HepG2 (cell line): ENCODE results near the gene NAPG. TPM values are rescaled to one million over a fixed set of nuclear protein-coding genes. Genes with fewer than 3 reads are reported as not detected.

ENCODE experiments used
- EED ChIP-seq: sonication (generic); formaldehyde crosslinking; IDR thresholded peaks from 2 replicates; pipeline ENCODE4 v1.5.0; 2020; ENCODE audit warnings: mild to moderate bottlenecking, missing genetic modification reagents
- FOXA3 ChIP-seq: IDR thresholded peaks from 2 replicates; pipeline ENCODE4 v1.6.1; 2016; ENCODE audit warnings: missing genetic modification reagents, missing compliant biosample characterization
- GLI4 ChIP-seq: sonication (generic); formaldehyde crosslinking; IDR thresholded peaks from 2 replicates; pipeline ENCODE4 v1.5.1; 2020; ENCODE audit warnings: missing genetic modification reagents, mild to moderate bottlenecking, moderate library complexity, borderline replicate concordance
- MAFK ChIP-seq, 2 experiments: IDR thresholded peaks in 1 of 2; conservative IDR thresholded peaks in 1 of 2; 2 replicates each; pipeline ENCODE4 v1.6.1; 2011; ENCODE audit warnings: improper control_type of control experiment in 2 of 2, low read length in 2 of 2
- MBNL3 ChIP-seq: fragments of 250-450 bp; sonication (Bioruptor Pico); conservative IDR thresholded peaks from 2 replicates; pipeline ENCODE4 v1.8.0; 2022; ENCODE audit warnings: mild to moderate bottlenecking, inconsistent platforms
- MED13 ChIP-seq: sonication (generic); formaldehyde crosslinking; IDR thresholded peaks from 2 replicates; pipeline ENCODE4 v1.5.0; 2020; ENCODE audit warnings: missing genetic modification reagents
- POLR2A ChIP-seq, 2 experiments: IDR thresholded peaks; 2 replicates each; pipeline ENCODE4 v1.6.1; 2011; ENCODE audit warnings: low read depth in 2 of 2, low read length in 2 of 2, mild to moderate bottlenecking in 1 of 2, moderate library complexity in 1 of 2; ENCODE audit not compliant: insufficient read depth in 1 of 2
- POLR2AphosphoS2 ChIP-seq: IDR thresholded peaks from 2 replicates; pipeline ENCODE4 v1.6.1; 2011; ENCODE audit warnings: low read depth, low read length, improper control_type of control experiment
- RAD21 ChIP-seq: fragments of 450-650 bp; formaldehyde crosslinking; IDR thresholded peaks from 2 replicates; pipeline ENCODE4 v1.5.0; 2020; ENCODE audit warnings: mild to moderate bottlenecking
- RFXAP ChIP-seq: sonication (generic); formaldehyde crosslinking; IDR thresholded peaks from 2 replicates; pipeline ENCODE4 v1.4.0; 2020; ENCODE audit warnings: missing genetic modification reagents, borderline replicate concordance
- SNAPC2 ChIP-seq: sonication (generic); formaldehyde crosslinking; IDR thresholded peaks from 2 replicates; pipeline ENCODE4 v1.8.1; 2022; ENCODE audit warnings: mild to moderate bottlenecking, missing genetic modification reagents
- SRY ChIP-seq: sonication (generic); formaldehyde crosslinking; IDR thresholded peaks from 2 replicates; pipeline ENCODE4 v1.8.0; 2022; ENCODE audit warnings: mild to moderate bottlenecking, missing genetic modification reagents
- TFDP2 ChIP-seq: sonication (generic); formaldehyde crosslinking; IDR thresholded peaks from 2 replicates; pipeline ENCODE4 v1.4.0; 2020; ENCODE audit warnings: missing genetic modification reagents
- ZBTB43 ChIP-seq: sonication (generic); formaldehyde crosslinking; conservative IDR thresholded peaks from 2 replicates; pipeline ENCODE4 v1.4.0; 2020; ENCODE audit warnings: missing genetic modification reagents
- ZNF12 ChIP-seq: sonication (generic); formaldehyde crosslinking; IDR thresholded peaks from 2 replicates; pipeline ENCODE4 v1.5.0; 2020; ENCODE audit warnings: missing genetic modification reagents
- ZNF432 ChIP-seq: sonication (generic); formaldehyde crosslinking; IDR thresholded peaks from 2 replicates; pipeline ENCODE4 v1.5.0; 2020; ENCODE audit warnings: missing genetic modification reagents, mild to moderate bottlenecking, borderline replicate concordance
- ZNF574 ChIP-seq: sonication (generic); formaldehyde crosslinking; IDR thresholded peaks from 2 replicates; pipeline ENCODE4 v1.4.0; 2020; ENCODE audit warnings: missing genetic modification reagents
- ZNF672 ChIP-seq: sonication (generic); formaldehyde crosslinking; IDR thresholded peaks from 2 replicates; pipeline ENCODE4 v1.8.1; 2022; ENCODE audit warnings: missing genetic modification reagents
- ZNF788 ChIP-seq: sonication (generic); formaldehyde crosslinking; IDR thresholded peaks from 2 replicates; pipeline ENCODE4 v1.5.0; 2020; ENCODE audit warnings: mild to moderate bottlenecking, missing genetic modification reagents, borderline replicate concordance
- ZSCAN21 ChIP-seq: sonication (generic); formaldehyde crosslinking; IDR thresholded peaks from 2 replicates; pipeline ENCODE4 v1.8.0; 2022; ENCODE audit warnings: mild to moderate bottlenecking, missing genetic modification reagents, moderate library complexity, borderline replicate concordance
- ZSCAN5A ChIP-seq: sonication (generic); formaldehyde crosslinking; IDR thresholded peaks from 2 replicates; pipeline ENCODE4 v1.8.0; 2022; ENCODE audit warnings: mild to moderate bottlenecking, missing genetic modification reagents, borderline replicate concordance
- polyA plus RNA-seq, 8 experiments: library from polyadenylated mRNA; depleted of rRNA in 3 of 8; stranded (reverse) in 7 of 8; unstranded in 1 of 8; fragments of >200 nt; fragmentation: Illumina TruSeq in 4 of 8; extraction: Trizol in 4 of 8; gene quantifications; 2 replicates each; pipeline versions ENCODE4 v1.2.1 to v1.2.3, GENCODE V29; 2011 to 2016; ENCODE audit warnings: low read depth in 4 of 8, missing spikeins in 1 of 8, mixed read lengths in 1 of 8; ENCODE audit not compliant: insufficient read depth in 1 of 8
- total RNA-seq, 5 experiments: library from RNA; depleted of rRNA; stranded (reverse); fragments of >200 nt; fragmentation: Illumina TruSeq; extraction: Trizol; gene quantifications; 2 replicates each; pipeline ENCODE4 v1.2.3, GENCODE V29; 2016; ENCODE audit warnings: low read depth in 1 of 5

NAPG gene
- total and polyA plus RNA-seq, 2 of the 13 experiments (the other 11 are each of a cell fraction or from before 2014, with no cell fraction given), result 19.8 to 34.4 TPM

- TF ChIP-seq ZNF672 (CRISPR knock-in tag) (0 out of 2 replicates have a peak, but pooled peaks have one; percentile 51), ZNF432 (CRISPR knock-in tag) (no peak), SNAPC2 (CRISPR knock-in tag) (no peak), ZBTB43 (0 out of 2 replicates have a peak, but pooled peaks have one; percentile 20), FOXA3 (CRISPR knock-in tag) (peak; percentile 47; the same call in 1 of the 2 replicates), MED13 (CRISPR knock-in tag) (no peak), RFXAP (CRISPR knock-in tag) (0 out of 2 replicates have a peak, but pooled peaks have one; percentile 44), RAD21 (0 out of 2 replicates have a peak, but pooled peaks have one; percentile 10), ZSCAN5A (CRISPR knock-in tag) (no peak; the same call in 1 of the 2 replicates), ZSCAN21 (peak; percentile 43; the same call in 1 of the 2 replicates), MAFK (conservative IDR thresholded peaks at IDR 0.05 in 1 of 2, IDR thresholded peaks at IDR 0.05 in 1 of 2; ENCODE audit: low read length in 2 of 2) (no peak), EED (CRISPR knock-in tag) (no peak), ZNF12 (no peak), SRY (CRISPR knock-in tag) (no peak), MBNL3 (no peak), POLR2A (IDR thresholded peaks at IDR 0.05; ENCODE audit: insufficient read depth in 1 of 2, low read depth in 2 of 2, low read length in 2 of 2) (peak; percentile 63 to 77), TFDP2 (peak; percentile 85), GLI4 (CRISPR knock-in tag) (no peak), ZNF574 (CRISPR knock-in tag) (peak; percentile 85), ZNF788 (CRISPR knock-in tag) (peak; percentile 89; the same call in 1 of the 2 replicates), POLR2AphosphoS2 (no peak)
Measured at GRCh38 chr18:10525697-10526560, at the start of gene NAPG (continued).
